Amniotic epithelial cell (primary cell): ENCODE results near the gene KLHDC8A.
"Not testable (repeated sequence)": the region's sequence is repeated elsewhere in the genome, so short reads cannot be mapped to it uniquely, and the experiment has no call there.

ENCODE experiments used
- DNase-seq: peaks from one replicate; pipeline ENCODE4 v3.0.0-alpha.2; 2010; ENCODE audit warnings: low read depth

KLHDC8A gene, protein sequence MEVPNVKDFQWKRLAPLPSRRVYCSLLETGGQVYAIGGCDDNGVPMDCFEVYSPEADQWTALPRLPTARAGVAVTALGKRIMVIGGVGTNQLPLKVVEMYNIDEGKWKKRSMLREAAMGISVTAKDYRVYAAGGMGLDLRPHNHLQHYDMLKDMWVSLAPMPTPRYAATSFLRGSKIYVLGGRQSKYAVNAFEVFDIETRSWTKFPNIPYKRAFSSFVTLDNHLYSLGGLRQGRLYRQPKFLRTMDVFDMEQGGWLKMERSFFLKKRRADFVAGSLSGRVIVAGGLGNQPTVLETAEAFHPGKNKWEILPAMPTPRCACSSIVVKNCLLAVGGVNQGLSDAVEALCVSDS

DNA sequence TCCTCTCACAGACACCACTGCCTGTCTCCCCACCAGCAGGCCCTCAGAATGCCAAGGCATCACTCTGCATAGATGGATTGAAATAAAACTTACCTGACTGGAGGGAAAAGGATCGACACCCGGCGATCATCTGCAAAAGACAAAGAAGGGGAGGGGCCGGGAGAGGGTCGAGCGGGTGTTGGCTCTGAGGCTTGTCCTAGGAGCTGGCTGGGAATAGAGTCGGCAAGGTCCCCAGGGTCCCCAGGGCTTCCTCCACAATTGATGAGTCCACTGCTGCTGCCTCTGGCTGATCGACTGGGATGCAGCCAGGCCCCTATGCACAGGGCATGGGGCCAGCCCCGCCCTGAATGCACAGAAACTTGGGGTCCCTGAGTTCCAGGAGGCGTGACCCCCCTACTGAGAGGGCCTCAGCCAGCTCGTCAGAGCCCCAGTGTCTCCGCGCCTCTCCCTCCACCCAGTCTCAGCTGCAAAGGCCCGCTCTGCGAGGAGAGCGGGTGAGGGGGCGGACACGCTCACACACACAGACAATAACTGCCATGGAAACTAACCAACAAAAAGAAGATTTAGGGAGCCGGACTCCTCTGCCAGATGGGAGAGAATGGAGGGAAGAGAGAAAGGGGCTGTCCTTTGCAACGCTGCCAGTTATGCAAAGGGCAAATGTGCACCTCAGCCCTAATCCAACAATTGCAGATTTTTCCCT is at the start of gene KLHDC8A:
Gene KLHDC8A, minus strand, starts transcription at position 483 of the 700 bp plus-strand sequence. CDS start 13,318 bp downstream, outside the sequence.
- DNase-seq = peak; percentile 21

DNA sequence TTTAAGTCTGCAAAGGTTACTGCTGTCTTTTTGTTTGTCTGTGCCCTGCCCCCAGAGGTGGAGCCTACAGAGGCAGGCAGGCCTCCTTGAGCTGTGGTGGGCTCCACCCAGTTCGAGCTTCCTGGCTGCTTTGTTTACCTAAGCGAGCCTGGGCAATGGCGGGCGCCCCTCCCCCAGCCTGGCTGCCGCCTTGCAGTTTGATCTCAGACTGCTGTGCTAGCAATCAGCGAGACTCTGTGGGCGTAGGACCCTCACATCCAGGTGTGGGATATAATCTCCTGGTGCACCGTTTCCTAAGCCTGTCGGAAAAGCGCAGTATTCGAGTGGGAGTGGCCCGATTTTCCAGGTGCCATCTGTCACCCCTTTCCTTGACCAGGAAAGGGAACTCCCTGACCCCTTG is 49.5 kb upstream of the KLHDC8A start:
- not testable (repeated sequence) for DNase-seq

DNA sequence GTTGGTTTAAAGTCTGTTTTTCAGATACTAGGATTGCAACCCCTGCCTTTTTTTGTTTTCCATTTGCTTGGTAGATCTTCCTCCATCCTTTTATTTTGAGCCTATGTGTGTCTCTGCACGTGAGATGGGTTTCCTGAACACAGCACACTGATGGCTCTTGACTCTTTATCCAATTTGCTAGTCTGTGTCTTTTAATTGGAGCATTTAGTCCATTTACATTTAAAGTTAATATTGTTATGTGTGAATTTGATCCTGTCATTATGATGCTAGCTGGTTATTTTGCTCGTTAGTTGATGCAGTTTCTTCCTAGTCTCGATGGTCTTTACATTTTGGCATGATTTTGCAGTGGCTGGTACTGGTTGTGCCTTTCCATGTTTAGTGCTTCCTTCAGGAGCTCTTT is 47.8 kb upstream of the KLHDC8A start:
- not testable (repeated sequence) for DNase-seq

DNA sequence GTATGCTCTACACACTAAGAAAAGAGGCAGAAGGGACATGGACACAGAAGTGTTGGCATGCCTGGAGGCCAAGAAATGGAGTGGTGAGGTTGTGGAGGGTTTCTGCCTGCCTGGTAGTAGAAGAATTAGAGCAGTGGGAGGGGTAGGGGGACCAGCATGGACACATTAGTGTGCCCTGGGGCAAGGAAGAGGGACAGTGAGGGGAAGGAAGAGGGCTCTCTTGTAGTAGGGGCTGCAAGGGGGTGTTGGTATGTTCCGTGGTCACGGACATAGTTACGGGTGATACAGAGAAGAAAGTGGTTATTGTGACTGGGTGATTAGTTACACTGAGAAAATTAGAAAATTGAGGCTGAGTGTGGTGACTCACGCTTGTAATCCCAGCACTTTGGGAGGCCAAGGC is 41.9 kb upstream of the KLHDC8A start:
- DNase-seq = no peak

DNA sequence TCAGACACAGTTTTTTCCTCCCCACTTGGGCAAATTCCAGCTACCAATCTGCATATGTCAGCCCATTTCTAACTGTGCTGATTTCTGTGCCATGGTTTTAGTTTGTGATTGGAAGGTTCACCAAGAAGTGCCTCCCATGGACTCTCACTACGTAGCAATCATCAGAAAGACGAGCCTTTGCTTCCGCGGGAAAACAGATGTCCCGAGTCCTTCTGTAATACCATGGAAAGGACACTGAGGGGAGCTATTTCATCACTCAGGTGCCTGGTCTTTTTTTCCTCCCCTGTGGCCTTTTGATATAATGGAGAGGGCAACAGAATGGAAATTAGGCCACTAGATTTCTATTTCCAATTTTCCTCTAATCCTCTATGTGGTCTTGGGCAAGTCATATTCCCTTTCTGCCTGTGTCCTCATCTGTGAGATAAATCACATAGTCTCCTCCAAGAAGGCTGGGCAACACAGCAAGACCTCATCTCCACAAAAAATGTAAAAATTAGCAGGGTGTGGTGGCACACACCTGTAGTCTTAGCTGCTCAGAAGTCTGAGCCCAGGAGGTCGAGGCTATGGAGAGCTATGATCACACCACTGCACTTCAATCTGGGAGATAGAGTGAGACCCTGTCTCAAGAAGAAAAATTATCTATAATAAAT is 40.4 kb upstream of the KLHDC8A start:
- DNase-seq = peak; percentile 60

DNA sequence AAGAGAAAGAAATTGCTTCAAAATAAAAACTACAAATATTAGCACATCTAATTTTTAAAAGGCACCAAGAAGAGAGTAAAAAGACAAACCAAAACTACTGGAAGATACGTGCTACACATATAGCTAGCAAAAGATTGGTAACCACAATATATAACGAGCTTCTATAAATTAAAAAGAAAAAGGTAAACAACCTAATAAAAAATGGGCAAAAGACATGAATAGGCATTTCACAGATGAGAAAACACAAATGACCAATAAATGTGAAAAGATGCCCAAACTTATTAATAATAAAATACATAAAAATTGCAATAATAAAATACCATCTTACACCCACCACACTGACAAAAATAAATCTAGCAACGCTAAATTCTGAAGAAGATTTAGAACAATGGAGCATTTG is 38.9 kb upstream of the KLHDC8A start:
- DNase-seq = no peak

DNA sequence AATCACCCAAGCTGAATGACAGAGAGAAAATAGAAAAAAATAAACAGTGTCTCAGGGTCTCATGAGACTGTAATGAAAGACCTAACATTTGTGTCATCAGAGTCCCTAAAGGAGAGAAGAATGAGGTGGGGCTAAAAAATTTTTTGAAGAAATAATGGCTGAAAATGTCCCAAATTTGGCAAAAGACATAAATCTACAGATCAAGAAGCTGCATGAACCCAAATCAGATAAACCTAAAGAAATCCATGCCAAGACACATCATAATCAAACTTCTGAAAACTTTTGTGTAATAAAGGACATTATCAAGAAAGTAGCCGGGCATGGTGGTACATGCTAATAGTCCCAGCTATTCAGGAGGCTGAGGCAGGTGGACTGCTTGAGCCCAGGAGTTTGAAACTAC is 35.9 kb upstream of the KLHDC8A start:
- no peak for DNase-seq

DNA sequence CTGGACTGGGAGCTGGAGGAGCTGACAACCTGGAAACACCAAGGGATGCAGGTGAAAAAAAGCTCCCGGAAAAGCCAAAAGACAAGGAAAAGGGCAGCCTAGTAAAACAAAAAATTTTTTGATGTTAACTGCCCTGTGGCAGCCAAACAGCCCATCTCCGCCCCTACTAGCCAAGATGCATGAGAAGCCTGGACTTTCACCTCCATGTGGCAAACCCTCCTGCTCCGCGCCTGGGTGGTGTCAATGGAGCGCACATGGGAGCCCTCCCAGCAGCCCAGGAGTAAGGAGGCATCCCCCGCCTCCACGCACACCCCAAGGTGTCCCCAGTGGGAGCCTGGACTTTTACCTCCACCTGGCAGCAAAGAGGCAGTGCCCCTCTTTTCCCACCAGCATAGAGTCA is 34.7 kb upstream of the KLHDC8A start:
- no peak for DNase-seq

DNA sequence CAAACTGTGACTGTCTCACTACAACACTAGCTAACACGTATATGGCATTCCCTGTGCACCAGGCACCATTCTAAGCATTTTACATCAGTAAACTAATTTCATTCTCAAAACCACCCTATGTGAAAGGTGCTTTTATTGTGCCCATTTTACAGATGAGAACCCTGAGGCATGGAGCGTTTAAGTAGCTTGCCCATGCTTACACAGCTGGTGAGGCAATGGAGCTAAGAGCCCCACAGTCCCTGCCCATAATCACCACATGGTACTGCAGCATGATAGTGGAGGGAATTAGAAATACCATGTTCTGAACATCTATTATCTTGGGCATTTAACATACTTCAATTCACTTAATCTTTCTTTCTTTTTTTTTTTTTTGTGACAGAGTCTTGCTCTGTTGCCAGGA is 31.1 kb upstream of the KLHDC8A start:
- no peak for DNase-seq

DNA sequence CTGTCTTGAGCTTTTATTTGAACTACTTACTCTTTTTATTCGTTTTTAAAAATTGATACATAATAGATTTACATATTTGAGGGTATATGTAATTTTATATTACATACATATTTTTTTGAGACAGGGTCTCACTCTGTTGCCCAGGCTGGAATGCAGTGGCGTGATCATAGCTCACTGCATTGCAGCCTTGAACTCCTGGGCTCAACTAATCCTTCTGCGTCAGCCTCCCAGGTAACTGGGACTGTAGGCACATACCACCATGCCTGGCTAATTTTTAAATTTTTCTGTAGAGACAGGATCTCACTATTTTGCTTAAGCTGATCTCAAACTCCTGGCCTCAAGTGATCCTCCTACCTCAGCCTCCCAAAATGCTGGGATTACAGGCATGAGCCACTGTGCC is 26.3 kb upstream of the KLHDC8A start:
- DNase-seq = not testable (repeated sequence)

DNA sequence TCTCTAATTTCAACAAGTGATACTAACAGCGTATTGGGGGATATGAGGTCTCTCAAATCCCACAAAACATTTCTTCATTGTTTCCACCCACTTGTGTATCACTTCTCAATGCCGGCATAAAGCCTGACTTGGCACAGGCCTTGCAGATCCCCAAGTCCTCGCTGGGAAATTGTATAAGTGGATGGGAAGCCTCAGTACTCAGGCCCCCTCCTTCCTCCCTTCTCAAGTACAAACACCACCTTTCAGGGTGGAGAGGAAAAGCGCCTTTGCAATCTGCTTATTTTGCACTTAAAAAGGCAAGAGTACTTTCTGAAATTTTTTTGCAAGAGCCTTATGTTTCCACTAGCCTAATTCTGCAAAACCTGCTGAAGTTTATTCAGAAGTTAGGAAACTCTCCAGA is 25.8 kb upstream of the KLHDC8A start:
- DNase-seq = no peak

DNA sequence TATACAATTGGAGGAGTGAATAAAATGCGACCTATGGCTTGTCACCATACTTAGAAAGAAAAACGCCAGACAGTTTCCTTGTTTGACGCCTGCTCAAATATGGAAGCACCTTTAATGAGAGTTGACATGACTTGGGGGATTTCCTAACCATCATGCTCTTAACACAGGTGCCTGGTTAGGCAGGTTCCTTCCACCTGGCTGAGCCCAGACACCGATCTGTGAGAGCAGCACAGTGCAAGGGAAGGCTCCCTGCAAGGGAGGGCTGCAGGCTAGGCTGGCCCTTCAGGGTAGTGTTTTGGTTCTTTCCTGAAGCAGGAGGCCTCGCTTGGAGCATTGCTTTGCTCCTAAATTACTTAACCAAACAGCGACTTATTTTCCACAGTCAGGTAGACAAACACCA is 24.6 kb upstream of the KLHDC8A start:
- DNase-seq = no peak

DNA sequence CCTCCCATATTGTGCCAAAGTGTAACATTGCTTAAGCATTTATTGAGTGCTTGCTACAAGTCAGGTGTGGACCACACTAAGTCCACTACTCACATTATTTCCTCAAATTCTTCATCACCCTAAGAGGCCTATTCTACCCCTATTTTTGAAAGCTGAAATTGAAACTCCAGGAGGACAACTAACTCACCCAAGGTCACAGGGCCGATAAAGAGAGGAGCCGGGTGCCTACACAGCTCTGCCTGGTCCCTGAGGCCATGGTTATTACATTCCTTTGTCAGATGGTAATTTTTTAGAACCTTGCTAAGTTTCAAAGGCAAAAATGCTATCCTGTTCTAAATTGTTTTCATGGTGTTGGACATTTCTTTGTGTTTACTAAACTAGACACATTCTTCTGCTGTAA is 24.2 kb upstream of the KLHDC8A start:
- no peak for DNase-seq

DNA sequence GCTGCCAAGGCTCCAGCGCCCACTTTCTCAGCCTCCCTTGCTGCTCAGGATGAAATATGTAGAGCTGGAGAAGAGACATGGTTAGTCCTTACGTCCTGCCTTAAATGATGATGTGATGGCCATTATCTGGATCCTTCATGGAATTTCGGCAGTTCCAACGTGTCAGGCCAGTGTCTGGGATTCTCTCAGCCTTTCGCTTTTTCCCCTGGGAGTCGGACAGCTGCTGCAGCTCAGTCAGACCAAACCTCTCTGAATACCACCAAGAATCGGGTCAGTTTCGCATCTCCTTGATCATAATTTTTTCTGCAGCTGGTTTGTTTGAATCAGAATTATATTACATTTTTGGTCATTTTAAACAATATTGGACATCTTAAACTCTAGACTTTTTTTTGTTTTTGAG is 22.3 kb upstream of the KLHDC8A start:
- DNase-seq = no peak

DNA sequence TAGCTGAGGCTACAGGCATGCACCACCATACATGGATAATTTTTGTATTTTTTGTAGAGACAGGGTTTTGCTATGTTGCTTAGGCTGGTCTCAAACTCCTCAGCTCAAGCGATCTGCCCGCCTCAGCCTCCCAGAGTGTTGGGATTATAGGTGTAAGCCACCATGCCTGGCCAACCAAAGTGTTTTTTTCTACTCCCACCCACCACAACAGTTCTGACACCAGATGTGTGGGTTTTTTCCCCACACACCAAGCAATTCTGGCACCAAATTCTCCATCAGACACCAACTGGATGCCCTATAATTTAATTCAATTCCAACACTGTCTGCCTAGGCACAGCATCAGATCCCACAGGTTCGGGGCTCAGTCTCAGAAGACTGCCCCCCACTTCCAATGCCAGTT is 20.6 kb upstream of the KLHDC8A start:
- DNase-seq = no peak

DNA sequence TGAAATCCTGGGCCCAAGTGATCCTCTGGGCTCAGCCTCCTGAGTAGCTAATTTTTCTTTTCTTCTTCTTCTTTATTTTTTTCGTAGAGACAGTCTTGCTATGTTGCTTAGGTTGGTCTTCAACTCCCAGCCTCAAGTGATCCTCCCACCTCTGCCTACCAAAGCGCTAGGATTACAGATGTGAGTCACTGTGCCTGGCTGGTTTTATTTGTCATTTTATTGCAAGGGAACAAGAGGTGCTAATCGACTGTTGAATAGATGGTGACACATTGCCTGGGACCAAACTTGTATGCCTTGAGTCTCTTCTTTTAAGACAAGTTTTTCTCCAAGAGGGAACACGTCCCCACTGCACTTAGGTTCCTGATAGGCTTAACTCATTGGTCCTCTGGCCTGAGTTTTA is 20.0 kb upstream of the KLHDC8A start:
- DNase-seq = peak; percentile 63

DNA sequence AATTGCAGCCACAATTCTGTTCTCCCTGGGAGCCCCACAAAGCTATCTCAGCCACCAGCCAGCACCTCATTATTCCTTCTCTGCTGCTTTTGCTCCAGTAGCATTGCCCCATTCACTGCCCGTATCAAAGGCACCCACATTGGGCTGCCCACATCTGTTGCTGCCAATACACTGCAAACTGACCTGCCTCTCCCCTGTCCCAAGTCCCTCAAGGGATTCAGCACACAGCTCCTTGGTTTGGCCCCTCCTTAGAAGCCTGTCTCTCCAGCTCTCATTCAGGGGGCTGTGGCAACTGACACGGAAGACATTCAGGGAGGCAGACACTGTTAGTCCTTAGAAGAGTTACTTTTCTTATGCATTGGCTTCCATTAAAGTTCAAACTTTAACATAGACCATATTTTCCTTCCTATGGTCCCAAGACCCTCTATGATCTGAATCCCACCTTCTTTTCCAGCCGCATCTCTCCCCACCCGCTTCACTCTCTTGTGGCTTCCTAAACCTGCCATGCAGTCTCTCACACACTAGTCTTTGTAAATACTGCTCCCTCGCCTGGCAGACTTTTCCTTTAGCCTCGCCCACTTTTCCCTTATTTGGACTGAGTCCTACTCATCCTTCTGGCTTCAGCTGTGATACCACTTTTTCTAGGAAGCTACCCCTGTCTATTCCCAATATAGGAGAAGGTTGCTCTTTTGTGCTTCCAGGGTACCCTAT is 19.3 kb upstream of the KLHDC8A start:
- DNase-seq = peak; percentile 67

DNA sequence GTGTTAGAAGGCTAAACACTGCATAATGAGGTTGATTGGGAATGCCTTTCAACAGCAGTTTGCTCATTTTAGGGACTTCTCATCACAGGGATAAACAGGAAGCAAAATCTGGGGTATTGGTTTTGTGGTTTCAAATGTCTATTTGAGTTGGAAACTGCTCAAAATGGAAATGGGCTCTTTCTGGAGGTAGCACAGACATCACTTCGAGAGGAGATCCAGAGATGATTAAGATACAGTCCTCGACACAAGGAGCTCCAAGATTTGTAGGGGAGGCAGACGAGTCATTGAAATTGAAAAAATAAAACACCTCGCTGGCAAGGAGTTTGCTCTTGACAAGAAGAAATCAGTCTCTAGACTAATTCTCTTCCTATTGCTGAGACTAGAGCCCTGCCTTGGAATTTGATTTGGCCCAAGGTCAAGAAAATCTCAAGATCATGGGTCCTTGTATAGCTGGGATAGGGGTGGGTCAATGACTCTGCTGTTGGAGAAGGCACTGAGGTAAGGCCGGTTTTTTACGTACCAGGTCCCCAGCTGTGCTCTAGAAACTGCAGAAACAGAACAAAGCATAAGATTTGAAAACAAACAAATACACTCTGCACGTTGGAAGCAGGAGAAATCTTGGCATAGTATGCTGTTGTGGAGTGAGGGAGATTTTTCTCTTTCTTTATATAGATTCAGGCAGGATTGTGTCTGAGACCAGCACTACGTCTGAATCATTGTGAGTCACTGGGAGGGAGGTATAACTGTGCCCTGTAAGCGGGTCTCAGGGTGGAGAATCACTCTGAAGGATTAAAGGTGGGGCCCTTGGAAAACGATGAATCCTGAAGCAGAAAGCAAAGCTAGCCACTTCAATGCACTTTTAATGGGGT is 17.7 kb upstream of the KLHDC8A start:
- peak; percentile 85 for DNase-seq

DNA sequence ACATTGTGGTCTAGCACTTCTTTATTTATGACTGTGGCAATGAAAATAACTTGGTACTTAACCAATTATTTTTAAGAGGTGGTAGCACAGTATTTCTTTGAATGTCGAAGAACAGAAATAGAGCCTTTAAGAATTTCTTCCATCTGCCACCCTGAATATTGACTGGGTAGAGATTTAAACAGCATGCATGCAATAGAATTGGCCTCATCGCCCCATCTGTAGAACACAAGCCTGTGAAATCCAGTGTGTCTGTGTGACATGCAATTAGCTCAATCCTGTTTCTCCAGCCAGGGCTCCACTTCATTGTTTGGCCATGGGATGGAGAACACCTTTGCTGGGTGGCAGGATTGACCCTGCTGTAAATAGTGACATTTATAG is 17.1 kb upstream of the KLHDC8A start:
- DNase-seq = no peak

DNA sequence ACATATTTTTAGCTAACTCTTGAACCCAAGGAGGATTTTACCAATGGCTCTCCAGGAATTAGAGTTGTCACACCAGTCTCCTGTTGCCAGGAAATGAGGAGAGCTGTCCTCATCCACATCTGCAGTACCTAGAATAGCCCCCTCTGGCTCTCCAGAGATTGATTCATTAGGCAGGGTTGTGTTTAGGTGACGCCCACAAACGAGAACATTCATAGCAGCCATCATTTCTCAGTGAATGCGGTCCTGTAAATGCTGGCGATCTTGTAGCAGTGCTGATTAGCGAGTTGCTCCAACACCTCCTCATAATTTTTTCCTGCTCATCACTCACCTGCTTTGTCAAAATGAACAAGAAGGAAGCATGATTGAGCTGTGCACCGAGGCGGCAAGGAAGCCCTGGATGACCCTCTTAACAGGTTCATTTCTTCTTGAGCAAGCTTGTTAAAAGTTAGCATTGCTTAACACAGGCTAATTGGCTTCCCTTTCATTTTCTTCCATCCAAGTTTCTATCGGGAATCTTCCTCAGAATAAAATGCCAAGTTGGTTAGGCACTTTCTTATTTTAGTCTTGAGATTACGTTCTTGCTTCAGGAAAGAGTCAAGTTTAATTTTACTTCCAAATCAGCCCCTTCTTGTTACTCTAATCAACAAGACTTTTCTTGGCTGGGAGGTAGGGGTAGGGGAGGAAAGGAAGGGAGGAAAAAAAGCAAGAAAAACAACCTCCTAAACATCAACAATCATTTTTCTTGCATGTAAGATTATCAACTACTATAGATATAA is 16.5 kb upstream of the KLHDC8A start:
- peak; percentile 43 for DNase-seq
